NB4 (cell line): ENCODE data around the gene RFWD3.

Source experiments
- MYC ChIP-seq: IDR thresholded peaks from 2 replicates; pipeline ENCODE4 v1.6.1; 2011; ENCODE audit warnings: low read depth, low read length
- POLR2A ChIP-seq: IDR thresholded peaks from 2 replicates; pipeline ENCODE4 v1.6.1; 2011; ENCODE audit warnings: mild to moderate bottlenecking; ENCODE audit not compliant: insufficient read length; ENCODE audit errors: extremely low read depth
- TF ChIP-seq, protein P1 (sequence below): IDR thresholded peaks from one replicate; pipeline ENCODE4 v1.5.1; 2012; ENCODE audit warnings: low read depth, low read length
- TF ChIP-seq, protein P2 (sequence below): IDR thresholded peaks from 2 replicates; pipeline ENCODE4 v1.6.1; 2011; ENCODE audit warnings: low read depth, low read length

DNA sequence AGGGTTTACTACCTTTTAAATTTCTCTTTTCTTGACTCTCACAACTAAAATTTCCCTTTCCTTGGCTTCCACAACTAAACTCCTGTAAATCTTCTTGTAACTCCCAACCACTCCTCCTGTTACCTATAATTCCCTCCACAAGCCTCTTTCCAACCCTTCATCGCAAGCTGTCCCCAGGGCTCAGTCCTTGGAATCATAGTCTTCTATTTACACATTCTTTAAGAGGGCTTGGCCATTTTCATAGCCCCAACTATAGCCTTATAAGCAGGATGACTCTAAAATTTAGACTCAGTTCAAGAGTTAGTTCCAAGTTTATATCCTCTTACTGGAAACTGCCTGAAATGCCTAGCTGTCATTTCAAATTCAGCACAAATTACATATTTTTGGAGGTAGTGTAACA, 83.7 kb downstream of the RFWD3 start:
- TF ChIP-seq, protein P1, sequence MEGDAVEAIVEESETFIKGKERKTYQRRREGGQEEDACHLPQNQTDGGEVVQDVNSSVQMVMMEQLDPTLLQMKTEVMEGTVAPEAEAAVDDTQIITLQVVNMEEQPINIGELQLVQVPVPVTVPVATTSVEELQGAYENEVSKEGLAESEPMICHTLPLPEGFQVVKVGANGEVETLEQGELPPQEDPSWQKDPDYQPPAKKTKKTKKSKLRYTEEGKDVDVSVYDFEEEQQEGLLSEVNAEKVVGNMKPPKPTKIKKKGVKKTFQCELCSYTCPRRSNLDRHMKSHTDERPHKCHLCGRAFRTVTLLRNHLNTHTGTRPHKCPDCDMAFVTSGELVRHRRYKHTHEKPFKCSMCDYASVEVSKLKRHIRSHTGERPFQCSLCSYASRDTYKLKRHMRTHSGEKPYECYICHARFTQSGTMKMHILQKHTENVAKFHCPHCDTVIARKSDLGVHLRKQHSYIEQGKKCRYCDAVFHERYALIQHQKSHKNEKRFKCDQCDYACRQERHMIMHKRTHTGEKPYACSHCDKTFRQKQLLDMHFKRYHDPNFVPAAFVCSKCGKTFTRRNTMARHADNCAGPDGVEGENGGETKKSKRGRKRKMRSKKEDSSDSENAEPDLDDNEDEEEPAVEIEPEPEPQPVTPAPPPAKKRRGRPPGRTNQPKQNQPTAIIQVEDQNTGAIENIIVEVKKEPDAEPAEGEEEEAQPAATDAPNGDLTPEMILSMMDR = no peak
- TF ChIP-seq POLR2A (no peak), MYC (no peak)
- TF ChIP-seq, protein P2, sequence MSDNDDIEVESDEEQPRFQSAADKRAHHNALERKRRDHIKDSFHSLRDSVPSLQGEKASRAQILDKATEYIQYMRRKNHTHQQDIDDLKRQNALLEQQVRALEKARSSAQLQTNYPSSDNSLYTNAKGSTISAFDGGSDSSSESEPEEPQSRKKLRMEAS = no peak
